ENCODE data around the gene FOS. TPM values are rescaled to one million over a fixed set of nuclear protein-coding genes. Genes with fewer than 3 reads are reported as not detected.

Gene FOS
- total and polyA plus RNA-seq, 2 of the 8 experiments (the other 6 are each of a cell fraction or from before 2014, with no cell fraction given), result 50.2 to 51.8 TPM

DNA sequence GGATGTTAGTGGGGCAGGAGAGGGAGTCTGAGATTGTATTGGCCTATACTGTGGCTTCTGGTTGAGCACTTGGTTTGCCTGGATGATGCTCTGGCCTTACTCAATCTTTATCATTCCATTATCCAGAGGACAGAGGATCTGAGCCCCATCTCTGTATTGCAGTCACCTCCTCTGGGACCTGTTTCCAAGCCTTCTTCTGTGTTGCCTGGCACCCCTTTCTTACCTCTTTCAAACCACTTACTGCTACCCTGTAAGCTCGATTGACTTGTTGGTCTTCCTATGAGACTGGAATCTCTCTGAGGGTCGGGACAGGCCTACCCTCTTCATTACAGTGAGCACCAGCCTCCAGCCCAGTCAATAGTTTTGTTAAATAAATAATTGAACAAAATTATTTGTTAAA lies 3.0 kb upstream of the FOS start:
- H3K27ac ChIP-seq (ENCODE audit: low read depth, low read length), result no peak overlapping the region
- ChIA-PET POLR2A (ENCODE audit: partially characterized antibody) (interaction anchor here (2.2 to 14.8 kb wide), 5 partner anchors 9 to 37 kb away, joined by 5 to 351 read pairs (median 51); no protein-coding TSS in a partner anchor), CTCF (ENCODE audit: partially characterized antibody) (interaction anchor here (1.6 kb wide), 2 partner anchors 14 to 133 kb away, joined by 3 to 5 read pairs; no protein-coding TSS in a partner anchor)
- H2BK12ac ChIP-seq (ENCODE audit: low read depth, low read length), result no peak overlapping the region
- FAIRE-seq, result no peak
- H2BK15ac ChIP-seq (ENCODE audit: low read length), result no peak overlapping the region
- no peak overlapping the region for H3K56ac ChIP-seq (replicated peaks; ENCODE audit: insufficient read length, low read depth, low read length)
- H3K79me2 ChIP-seq (ENCODE audit: control insufficient read depth in 1 of 2, insufficient read depth in 2 of 2, low read length in 2 of 2), result peaks cover 0 to 3% of the 10 kb centered on the region in 2 experiments; a peak in 1 of 4 replicates
- 88% methylated on average over 1 of the region's 2 CpGs; no CpG with 5 or more reads in 1 of the 2 experiments for WGBS, 2 experiments (ENCODE audit: extremely low coverage in 1 of 2, insufficient coverage in 1 of 2, insufficient read length in 1 of 2, insufficient replicate concordance in 2 of 2, low coverage in 1 of 2, low lambda C conversion rate in 2 of 2, missing lambda C conversion rate in 1 of 2)
- no peaks in the 10 kb centered on the region for H3K79me1 ChIP-seq (ENCODE audit: low read depth, low read length)
- no peak overlapping the region for H2BK20ac ChIP-seq (ENCODE audit: low read length)
- H3K23me2 ChIP-seq (ENCODE audit: low read depth, low read length), result peaks cover 24% of the 10 kb centered on the region; the same call in 1 of the 2 replicates
- H2BK5ac ChIP-seq (ENCODE audit: low read depth, low read length), result no peak overlapping the region
- no peak overlapping the region for H4K8ac ChIP-seq (ENCODE audit: extremely low read depth, insufficient read depth, low read length)
- H3K4ac ChIP-seq (replicated peaks; ENCODE audit: insufficient read length, low read depth, low read length), result no peak overlapping the region
- H2AFZ ChIP-seq (ENCODE audit: low read length), result no peak overlapping the region
- DNase-seq (ENCODE audit: low read depth in 1 of 2, low spot score in 2 of 2), result no peak
- no peak overlapping the region for H3K4me3 ChIP-seq (ENCODE audit: extremely low read depth in 1 of 4, insufficient read depth in 2 of 4, low read depth in 3 of 4, low read length in 4 of 4)
- H3K27me3 ChIP-seq (replicated peaks in 1 of 4; ENCODE audit: control insufficient read depth in 3 of 4, extremely low read depth in 1 of 4, insufficient read depth in 3 of 4, low read length in 3 of 4), result peaks cover 0 to 26% (median 10%) of the 10 kb centered on the region in 4 experiments; a peak in 5 of 7 replicates
- H2BK120ac ChIP-seq (replicated peaks; ENCODE audit: low read depth, low read length), result no peak overlapping the region
- no peak overlapping the region for H3K14ac ChIP-seq (ENCODE audit: insufficient read length)
- H2AK5ac ChIP-seq (ENCODE audit: low read depth, low read length), result no peak overlapping the region
- H4K20me1 ChIP-seq (replicated peaks in 1 of 2; ENCODE audit: control insufficient read depth in 1 of 2, insufficient read depth in 2 of 2, low read length in 2 of 2), result peaks cover 4 to 7% of the 10 kb centered on the region in 2 experiments
- peaks cover under 1 to 3% (median 2%) of the 10 kb centered on the region in 4 experiments; a peak in 4 of 7 replicates for H3K4me1 ChIP-seq (replicated peaks in 1 of 4; ENCODE audit: control insufficient read depth in 3 of 4, insufficient read depth in 4 of 4, low read length in 3 of 4)
- no peak overlapping the region for H3K4me2 ChIP-seq (ENCODE audit: insufficient read depth in 1 of 2, low read depth in 2 of 2, low read length in 2 of 2)
- no peak overlapping the region for H3K18ac ChIP-seq (ENCODE audit: extremely low read depth, low read length)
- no peak overlapping the region for H3K23ac ChIP-seq (ENCODE audit: insufficient read length)
- H3K9me3 ChIP-seq (ENCODE audit: insufficient read depth in 2 of 2, low read depth in 1 of 2, low read length in 1 of 2), result no peaks in the 10 kb centered on the region
- H4K5ac ChIP-seq (ENCODE audit: insufficient read length, low read depth, low read length), result no peak overlapping the region
- no peak overlapping the region for H3K9ac ChIP-seq (replicated peaks in 1 of 4; ENCODE audit: extremely low read depth in 1 of 4, low read depth in 3 of 4, low read length in 3 of 4)
- peaks cover 0 to under 1% (median under 1%) of the 10 kb centered on the region in 4 experiments; a peak in 3 of 8 replicates for H3K36me3 ChIP-seq (ENCODE audit: control insufficient read depth in 2 of 4, insufficient read depth in 4 of 4, low read length in 3 of 4)
- no peak overlapping the region for H4K91ac ChIP-seq (replicated peaks; ENCODE audit: insufficient read length, low read length)
- TF ChIP-seq SP4 (IDR thresholded peaks at IDR 0.05; ENCODE audit: low read length) (no peak), RBBP5 (IDR thresholded peaks at IDR 0.05; ENCODE audit: borderline replicate concordance, low read depth, low read length) (no peak), NRF1 (IDR thresholded peaks at IDR 0.05; ENCODE audit: low read depth, low read length) (no peak), SRF (IDR thresholded peaks at IDR 0.05; ENCODE audit: low read depth, low read length) (no peak), TEAD4 (IDR thresholded peaks at IDR 0.05; ENCODE audit: low read depth, low read length) (no peak), FOSL1 (IDR thresholded peaks at IDR 0.05; ENCODE audit: insufficient read depth, low read depth, low read length) (no peak), GTF2F1 (IDR thresholded peaks at IDR 0.05; ENCODE audit: borderline replicate concordance, low read depth, low read length) (no peak), SUZ12 (IDR thresholded peaks at IDR 0.05; ENCODE audit: low read length) (no peak), E2F6 (IDR thresholded peaks at IDR 0.05) (no peak), MAFK (IDR thresholded peaks at IDR 0.05; ENCODE audit: low read depth, low read length) (no peak), BRCA1 (IDR thresholded peaks at IDR 0.05; ENCODE audit: low read depth, low read length) (no peak), SP1 (IDR thresholded peaks at IDR 0.05; ENCODE audit: low read depth, low read length) (no peak)
- TF ChIP-seq, protein P1, sequence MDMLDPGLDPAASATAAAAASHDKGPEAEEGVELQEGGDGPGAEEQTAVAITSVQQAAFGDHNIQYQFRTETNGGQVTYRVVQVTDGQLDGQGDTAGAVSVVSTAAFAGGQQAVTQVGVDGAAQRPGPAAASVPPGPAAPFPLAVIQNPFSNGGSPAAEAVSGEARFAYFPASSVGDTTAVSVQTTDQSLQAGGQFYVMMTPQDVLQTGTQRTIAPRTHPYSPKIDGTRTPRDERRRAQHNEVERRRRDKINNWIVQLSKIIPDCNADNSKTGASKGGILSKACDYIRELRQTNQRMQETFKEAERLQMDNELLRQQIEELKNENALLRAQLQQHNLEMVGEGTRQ (IDR thresholded peaks at IDR 0.05; ENCODE audit: low read length), result no peak
